Osteocyte (in vitro differentiated cells): ENCODE measurements around the gene RCBTB2. TPM values are rescaled to one million over a fixed set of nuclear protein-coding genes. Genes with fewer than 3 reads are reported as not detected.
"Not testable (repeated sequence)": the region's sequence is repeated elsewhere in the genome, so short reads cannot be mapped to it uniquely, and the experiment has no call there.

Experiments used
- DNase-seq: peaks from one replicate; pipeline ENCODE4 v3.0.0; 2021; ENCODE audit warnings: mixed read lengths; ENCODE audit not compliant: unreplicated experiment; ENCODE audit errors: extremely low spot score
- H3K27ac Mint-ChIP-seq: one replicate; pipeline ENCODE4 v1.8.0; 2021; ENCODE audit warnings: mild to moderate bottlenecking, mixed read lengths; ENCODE audit not compliant: unreplicated experiment
- H3K27me3 Mint-ChIP-seq: one replicate; pipeline ENCODE4 v1.8.0; 2021; ENCODE audit warnings: mixed read lengths; ENCODE audit not compliant: unreplicated experiment
- H3K36me3 Mint-ChIP-seq: one replicate; pipeline ENCODE4 v1.8.0; 2021; ENCODE audit warnings: mixed read lengths; ENCODE audit not compliant: unreplicated experiment
- H3K4me1 Mint-ChIP-seq: one replicate; pipeline ENCODE4 v1.8.0; 2021; ENCODE audit warnings: mixed read lengths; ENCODE audit not compliant: unreplicated experiment
- H3K4me3 Mint-ChIP-seq: one replicate; pipeline ENCODE4 v1.8.0; 2021; ENCODE audit warnings: mild to moderate bottlenecking, moderate library complexity, mixed read lengths; ENCODE audit not compliant: unreplicated experiment
- H3K9me3 Mint-ChIP-seq: one replicate; pipeline ENCODE4 v1.8.0; 2021; ENCODE audit warnings: mixed read lengths; ENCODE audit not compliant: unreplicated experiment
- CTCF ChIP-seq: fragments of 200-600 bp; sonication (generic); IDR thresholded peaks from 2 replicates; pipeline ENCODE4 v1.5.0; 2021; ENCODE audit warnings: antibody characterized with exemption, mild to moderate bottlenecking, moderate library complexity
- total RNA-seq: library from RNA; stranded (reverse); gene quantifications from 2 replicates; pipeline ENCODE4 v1.2.1, GENCODE V29; 2021

Gene RCBTB2
- total RNA-seq, 1 donor from 2014 or later: 12.1 TPM

GRCh38 chr13:48457578-48458242 lies 75.2 kb downstream of the RCBTB2 start:
- no peaks in the 10 kb centered on the region for H3K9me3 Mint-ChIP-seq
- no peak overlapping the region for H3K27ac Mint-ChIP-seq
- peaks cover 53% of the 10 kb centered on the region for H3K36me3 Mint-ChIP-seq
- no peak overlapping the region for H3K4me3 Mint-ChIP-seq
- DNase-seq: no peak
- no peaks in the 10 kb centered on the region for H3K27me3 Mint-ChIP-seq
- TF ChIP-seq CTCF: no peak
- H3K4me1 Mint-ChIP-seq: no peaks in the 10 kb centered on the region

DNA sequence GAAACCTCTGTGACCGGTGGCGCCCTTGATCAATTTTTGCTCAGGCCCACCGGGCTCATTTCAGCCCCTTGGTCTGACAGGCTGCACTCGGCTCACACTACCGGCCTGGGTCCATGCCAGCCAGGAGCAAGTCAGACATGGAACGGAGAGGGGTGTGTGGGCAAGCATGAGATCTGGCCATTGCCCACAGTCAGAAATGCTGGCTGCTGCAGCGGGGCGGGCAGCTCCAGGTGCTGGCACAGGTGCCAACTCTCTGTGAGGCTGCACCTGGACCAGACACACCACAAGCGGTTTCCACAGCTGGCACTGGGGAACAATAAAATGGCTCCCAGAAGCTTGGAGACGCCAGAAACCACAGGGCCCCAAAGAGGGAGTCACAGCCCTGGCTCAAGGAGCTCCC lies 76.3 kb downstream of the RCBTB2 start:
- Mint-ChIP-seq H3K9me3 (peaks cover 6% of the 10 kb centered on the region), H3K4me3 (no peak overlapping the region), H3K36me3 (peaks cover 55% of the 10 kb centered on the region), H3K27ac (no peak overlapping the region), H3K4me1 (no peaks in the 10 kb centered on the region), H3K27me3 (no peaks in the 10 kb centered on the region)
- no peak for TF ChIP-seq CTCF
- DNase-seq: no peak

DNA sequence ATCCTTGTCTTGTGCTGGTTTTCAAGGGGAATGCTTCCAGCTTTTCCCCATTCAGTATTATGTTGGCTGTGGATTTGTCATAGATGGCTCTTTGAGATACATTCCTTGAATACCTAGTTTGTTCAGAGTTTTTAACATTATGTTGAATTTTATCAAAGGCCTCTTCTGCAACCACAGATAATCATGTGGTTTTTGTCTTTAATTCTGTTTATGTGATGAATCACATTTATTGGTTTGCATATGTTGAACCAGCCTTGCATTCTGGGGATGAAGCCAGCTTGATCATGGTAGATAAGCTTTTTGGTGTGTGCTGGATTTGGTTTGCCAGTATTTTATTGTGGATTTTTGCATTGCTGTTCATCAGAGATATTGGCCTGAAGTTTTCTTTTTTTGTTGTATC lies 81.7 kb downstream of the RCBTB2 start:
- Mint-ChIP-seq H3K9me3 (peaks cover 19% of the 10 kb centered on the region), H3K36me3 (peaks cover 33% of the 10 kb centered on the region), H3K4me1 (peaks cover 19% of the 10 kb centered on the region)
- DNase-seq, H3K27me3 Mint-ChIP-seq, H3K4me3 Mint-ChIP-seq, H3K27ac Mint-ChIP-seq: not testable (repeated sequence)

DNA sequence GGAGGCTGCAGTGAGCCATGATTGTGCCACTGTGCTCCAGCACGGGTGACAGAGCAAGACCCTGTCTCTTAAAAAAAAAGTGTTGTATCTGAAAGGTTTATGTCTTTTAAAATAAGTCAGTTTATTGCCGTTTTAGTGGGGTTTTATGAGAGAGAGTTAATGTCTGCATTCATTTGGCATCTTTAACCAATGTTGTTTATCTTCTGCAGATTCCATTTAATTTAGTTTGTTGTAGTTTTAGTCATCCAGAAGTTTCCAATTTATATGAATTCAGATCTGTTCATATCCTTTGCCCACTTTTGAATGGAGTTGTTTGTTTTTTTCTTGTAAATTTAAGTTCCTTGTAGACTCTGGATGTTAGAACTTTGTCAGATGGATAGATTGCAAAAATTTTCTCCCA lies 83.2 kb downstream of the RCBTB2 start:
- no peak for TF ChIP-seq CTCF
- DNase-seq: no peak

DNA sequence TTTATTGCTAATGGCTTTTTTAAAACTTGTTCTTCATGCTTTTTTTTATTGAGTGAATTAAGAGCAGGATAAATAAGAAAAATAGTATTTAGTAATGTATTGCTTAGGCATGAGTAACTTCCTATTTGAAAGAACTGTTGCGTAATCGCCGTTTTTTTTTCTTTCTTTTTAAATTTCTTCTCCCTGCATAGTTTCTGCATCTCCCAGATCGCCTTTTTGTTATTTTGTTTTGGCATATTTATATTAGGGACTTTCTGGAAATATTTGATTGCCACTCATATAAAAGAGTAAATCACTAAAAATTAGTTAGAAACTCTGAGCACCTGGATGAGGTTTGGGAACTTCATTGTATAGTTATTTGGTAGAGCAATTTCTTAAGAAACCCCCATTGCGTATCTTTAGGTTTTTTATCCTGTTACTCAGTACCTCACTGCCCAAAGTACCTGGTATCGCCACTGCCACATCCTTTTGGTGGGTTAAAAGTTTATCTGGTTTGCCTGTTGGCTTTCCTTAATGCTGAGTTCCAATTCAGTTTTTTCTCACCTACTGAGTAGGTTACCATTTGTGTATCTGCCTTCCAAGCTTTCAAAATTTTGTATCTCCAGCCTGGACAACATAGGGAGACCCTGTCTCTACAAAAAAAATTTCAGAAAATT lies 83.8 kb downstream of the RCBTB2 start:
- peaks cover 19% of the 10 kb centered on the region for H3K4me1 Mint-ChIP-seq
- peaks cover 29% of the 10 kb centered on the region for H3K36me3 Mint-ChIP-seq
- no peaks in the 10 kb centered on the region for H3K27me3 Mint-ChIP-seq
- DNase-seq: no peak
- H3K9me3 Mint-ChIP-seq: peaks cover 19% of the 10 kb centered on the region
- H3K4me3 Mint-ChIP-seq: peak overlapping the region; percentile 48
- no peak for TF ChIP-seq CTCF
- peak overlapping the region; percentile 63 for H3K27ac Mint-ChIP-seq

More for the DNA sequence above, 83.2 kb downstream of the RCBTB2 start:
- Mint-ChIP-seq H3K4me1 (peaks cover 19% of the 10 kb centered on the region), H3K4me3 (peak overlapping the region; percentile 17), H3K27me3 (no peaks in the 10 kb centered on the region), H3K9me3 (peaks cover 19% of the 10 kb centered on the region), H3K36me3 (peaks cover 26% of the 10 kb centered on the region), H3K27ac (peak overlapping the region; percentile 63)
